HFF-Myc (cell line): Measurements from ENCODE around the gene CDH2.
A peak's percentile ranks its signal among the peaks of the same experiment; 100 is the strongest.

Experiments
- DNase-seq: peaks from one replicate; pipeline ENCODE4 v3.0.0-alpha.2; 2011; ENCODE audit warnings: low read depth; ENCODE audit errors: extremely low read depth
- H3K4me3 ChIP-seq: replicated peaks from 2 replicates; pipeline ENCODE4 v1.5.1; 2011; ENCODE audit warnings: low read depth, mild to moderate bottlenecking, control low read depth, low read length
- CTCF ChIP-seq: IDR thresholded peaks from 2 replicates; pipeline ENCODE4 v1.5.1; 2012; ENCODE audit warnings: mild to moderate bottlenecking, low read depth, low read length, control low read depth; ENCODE audit errors: missing control alignments

The CDH2 gene

DNA sequence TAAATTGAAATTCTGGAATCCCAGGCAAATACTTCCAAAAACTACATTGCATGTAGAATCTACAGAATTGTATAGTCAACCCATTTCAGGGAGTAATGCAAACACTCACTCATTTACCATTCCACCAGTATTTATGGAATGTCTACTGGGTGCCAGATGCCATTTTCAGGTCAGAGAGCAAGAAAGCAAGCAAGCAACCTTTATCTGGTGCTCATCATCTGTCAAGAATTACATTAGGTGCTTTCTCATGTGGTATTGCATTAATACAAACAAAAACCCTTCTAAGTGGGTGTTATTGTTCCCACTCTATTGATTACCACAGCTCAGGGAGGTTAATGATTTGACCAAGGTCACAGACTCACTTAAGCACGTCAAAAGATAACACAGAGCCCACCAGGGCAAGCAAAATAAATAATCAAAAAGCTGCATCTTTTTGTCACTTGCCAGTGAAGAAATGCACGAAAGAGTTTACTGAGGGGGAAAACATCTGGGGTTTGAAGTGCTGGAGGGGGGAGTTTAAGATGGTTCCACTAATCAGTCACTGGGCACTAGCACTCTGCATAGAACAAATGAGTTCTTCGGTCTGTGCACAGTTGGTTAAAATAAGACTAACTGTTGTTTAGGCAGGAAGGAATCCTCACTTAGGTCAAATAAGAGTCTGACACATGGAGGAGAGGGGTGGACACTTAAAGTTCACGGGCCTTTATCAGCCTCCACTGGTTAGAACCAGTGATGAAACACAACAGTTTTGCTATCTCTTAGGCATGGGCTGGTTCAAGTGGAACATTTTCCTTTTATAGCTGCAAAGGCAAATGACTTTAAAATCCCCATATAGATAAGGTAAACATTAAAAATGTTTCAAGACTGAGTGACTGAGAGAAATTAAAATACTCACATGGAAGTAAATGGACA, 208.8 kb downstream of the CDH2 start:
- H3K4me3 ChIP-seq, result no peak overlapping the region
- DNase-seq, result no peak
- no peak for TF ChIP-seq CTCF

- no peak overlapping the region for H3K4me3 ChIP-seq
- TF ChIP-seq CTCF, result no peak
- no peak for DNase-seq
Measured at GRCh38 chr18:27966881-27967280, 210.0 kb downstream of the CDH2 start.

GRCh38 chr18:27964811-27965210, 212.1 kb downstream of the CDH2 start:
- TF ChIP-seq CTCF, result no peak
- H3K4me3 ChIP-seq, result no peak overlapping the region
- no peak for DNase-seq

- no peak overlapping the region for H3K4me3 ChIP-seq
- no peak for DNase-seq
- no peak for TF ChIP-seq CTCF
Measured at GRCh38 chr18:27959101-27959500, 217.8 kb downstream of the CDH2 start.

GRCh38 chr18:27956001-27956640, 220.8 kb downstream of the CDH2 start:
- H3K4me3 ChIP-seq, result no peak overlapping the region
- TF ChIP-seq CTCF, result no peak
- no peak for DNase-seq

DNA sequence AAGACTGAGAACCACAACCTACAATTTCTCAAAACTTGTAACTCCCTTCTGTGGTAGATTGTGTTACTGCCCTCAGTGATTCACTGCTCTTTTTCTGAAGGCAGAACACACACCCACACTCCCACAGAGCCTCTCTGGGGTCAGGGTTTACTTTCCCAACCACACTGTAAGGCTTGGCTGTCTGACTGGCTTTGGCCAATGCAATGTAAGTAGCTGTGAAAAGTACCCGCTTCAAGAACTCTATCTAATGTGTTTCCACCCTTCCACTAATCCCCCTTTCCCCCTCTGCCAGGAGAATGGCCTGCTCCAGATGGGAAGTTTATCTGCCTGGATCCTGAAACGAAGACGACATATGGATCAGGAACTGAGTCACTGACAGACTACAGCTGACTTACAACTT, 222.7 kb downstream of the CDH2 start:
- no peak for TF ChIP-seq CTCF
- peak; percentile 12 for DNase-seq
- no peak overlapping the region for H3K4me3 ChIP-seq

DNA sequence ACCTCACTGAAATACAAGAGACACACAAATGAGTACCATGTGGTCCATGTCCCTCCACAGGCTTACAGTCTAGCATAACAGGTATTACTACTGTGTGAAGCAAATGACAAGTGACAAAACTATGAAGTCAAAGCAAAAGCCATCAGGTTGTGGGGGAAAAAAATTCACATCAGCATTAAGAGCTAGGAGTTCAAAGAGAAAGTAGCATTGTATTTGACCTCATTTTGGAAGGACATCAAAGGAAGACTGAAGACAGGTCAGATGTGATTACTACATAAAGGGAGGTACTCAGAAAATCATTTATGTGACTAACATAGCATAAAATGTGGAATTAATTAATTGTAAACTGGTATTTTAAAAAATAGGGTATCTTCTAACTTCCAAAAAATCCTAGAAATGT, 224.2 kb downstream of the CDH2 start:
- H3K4me3 ChIP-seq, result no peak overlapping the region
- DNase-seq, result no peak
- no peak for TF ChIP-seq CTCF
